ENCODE measurements around the gene IFT80. TPM values are rescaled to one million over a fixed set of nuclear protein-coding genes. Genes with fewer than 3 reads are reported as not detected.

Gene IFT80
- total RNA-seq, 2 experiments from 2014 or later, result 27.5 to 29.7 TPM

DNA sequence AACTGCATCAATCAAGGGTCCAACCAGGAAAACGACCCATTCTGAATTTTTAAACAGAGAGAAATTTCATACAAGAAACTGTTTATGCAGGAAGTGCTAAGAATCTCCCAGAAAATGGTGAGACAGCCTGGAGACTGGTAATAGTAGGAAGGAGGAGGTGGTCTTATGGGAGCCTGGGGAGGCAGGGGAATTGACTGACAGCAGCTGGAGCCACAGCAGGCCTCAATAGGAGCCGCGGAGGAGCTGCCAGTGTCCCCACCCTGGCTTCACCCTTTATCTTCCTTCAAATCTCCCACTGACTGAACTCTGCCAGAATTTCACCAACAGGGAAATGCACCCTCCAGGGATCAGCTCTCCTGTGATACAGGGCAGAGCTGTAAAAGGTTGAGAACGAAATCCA is 181.3 kb downstream of the IFT80 start:
- H3K4me1 Mint-ChIP-seq (ENCODE audit: low read depth), result no peaks in the 10 kb centered on the region
- no peak overlapping the region for H3K27ac Mint-ChIP-seq
- DNase-seq, result no peak
- H3K27me3 Mint-ChIP-seq (ENCODE audit: low read depth), result peaks cover 40% of the 10 kb centered on the region
- no peaks in the 10 kb centered on the region for H3K36me3 Mint-ChIP-seq (ENCODE audit: low read depth)
- POLR2A ChIA-PET, result no interaction called here
- ATAC-seq, result no peak
- CTCF ChIA-PET, result interaction anchor here (1.7 kb wide), 1 partner anchor 8 kb away, joined by 5 read pairs; the partner anchor contains the start of gene C3orf80
- H3K9me3 Mint-ChIP-seq (ENCODE audit: insufficient read depth), result no peaks in the 10 kb centered on the region
- H3K4me3 Mint-ChIP-seq, result no peak overlapping the region

DNA sequence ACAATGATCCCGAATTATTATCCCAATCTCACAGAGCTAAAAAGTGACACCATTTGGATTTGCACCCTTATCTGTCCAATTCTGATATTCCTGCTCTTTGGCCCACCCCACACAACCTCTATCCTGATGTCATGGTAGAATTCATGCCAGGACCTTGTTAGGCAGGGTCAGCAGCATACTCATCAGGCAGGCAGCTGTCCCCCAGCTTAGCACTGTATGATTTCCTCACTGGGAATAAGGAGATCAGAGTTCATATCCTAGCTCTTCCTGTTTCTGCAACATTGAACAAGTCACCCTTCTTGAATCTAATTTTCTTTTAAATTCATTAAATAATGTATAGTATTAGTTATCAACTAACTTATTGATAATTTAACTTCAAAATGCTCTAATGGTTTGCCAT is 185.8 kb downstream of the IFT80 start:
- ATAC-seq (no peak), DNase-seq (no peak)
- H3K27ac Mint-ChIP-seq, result no peak overlapping the region
- H3K9me3 Mint-ChIP-seq (ENCODE audit: insufficient read depth), result no peaks in the 10 kb centered on the region
- H3K27me3 Mint-ChIP-seq (ENCODE audit: low read depth), result peaks cover 17% of the 10 kb centered on the region
- H3K36me3 Mint-ChIP-seq (ENCODE audit: low read depth), result no peaks in the 10 kb centered on the region
- H3K4me3 Mint-ChIP-seq, result no peak overlapping the region
- ChIA-PET CTCF (no interaction called here), POLR2A (no interaction called here)
- no peaks in the 10 kb centered on the region for H3K4me1 Mint-ChIP-seq (ENCODE audit: low read depth)

DNA sequence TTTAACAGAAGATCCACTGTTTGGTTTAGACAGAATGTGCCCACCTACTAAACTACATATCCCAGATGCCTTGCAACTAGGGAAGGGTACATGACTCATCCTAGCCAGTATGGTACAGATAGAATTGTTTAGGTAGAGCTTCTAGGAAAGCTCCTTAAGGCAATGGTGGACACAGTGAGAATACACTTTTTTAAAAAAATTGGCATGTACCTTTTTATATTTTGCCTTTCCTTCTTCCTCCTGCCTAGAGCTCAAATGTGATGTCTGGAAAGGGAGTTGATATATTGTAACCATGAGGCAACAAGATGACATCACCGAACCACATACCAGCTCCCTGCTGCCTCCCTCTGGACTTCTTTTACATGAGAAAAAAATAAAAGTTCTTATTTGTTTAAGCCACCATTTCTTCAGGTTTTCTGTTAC is 188.2 kb downstream of the IFT80 start:
- CTCF ChIA-PET, result interaction anchor here (1.4 to 1.6 kb wide), 2 partner anchors 15 to 48 kb away, joined by 4 read pairs; partner anchors contain the start of gene C3orf80
- ATAC-seq, result no peak

DNA sequence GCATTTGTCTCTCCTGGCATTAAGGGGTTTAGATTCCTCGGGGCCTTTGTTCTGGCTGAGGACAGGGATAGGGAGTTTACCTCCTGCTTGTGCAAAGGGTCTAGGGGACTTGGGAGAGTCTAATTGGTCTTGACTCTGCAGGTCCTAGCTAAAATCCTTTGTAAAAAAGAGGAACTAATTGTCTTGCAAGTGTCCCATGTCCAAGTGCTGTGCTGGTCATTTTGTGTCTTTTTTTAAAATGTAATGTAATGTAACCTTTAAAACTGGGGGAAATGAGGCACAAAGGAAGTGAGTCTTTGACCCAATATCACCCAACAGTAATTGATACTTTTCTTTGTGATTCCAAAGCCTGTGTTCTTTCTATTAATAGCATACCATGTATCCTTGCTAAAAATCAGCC is 188.7 kb downstream of the IFT80 start:
- ChIA-PET POLR2A (no interaction called here), CTCF (interaction anchor here (1.4 to 1.6 kb wide), 2 partner anchors 15 to 47 kb away, joined by 4 read pairs; partner anchors contain the start of gene C3orf80)
- no peaks in the 10 kb centered on the region for H3K9me3 Mint-ChIP-seq (ENCODE audit: insufficient read depth)
- H3K36me3 Mint-ChIP-seq (ENCODE audit: low read depth), result no peaks in the 10 kb centered on the region
- DNase-seq, result no peak
- no peak overlapping the region for H3K4me3 Mint-ChIP-seq
- ATAC-seq, result no peak
- H3K27ac Mint-ChIP-seq, result no peak overlapping the region
- H3K4me1 Mint-ChIP-seq (ENCODE audit: low read depth), result no peaks in the 10 kb centered on the region
- peaks cover 12% of the 10 kb centered on the region for H3K27me3 Mint-ChIP-seq (ENCODE audit: low read depth)

More for the DNA sequence above, 188.2 kb downstream of the IFT80 start:
- Mint-ChIP-seq H3K9me3 (ENCODE audit: insufficient read depth) (no peaks in the 10 kb centered on the region), H3K4me1 (ENCODE audit: low read depth) (no peaks in the 10 kb centered on the region), H3K4me3 (no peak overlapping the region), H3K27ac (no peak overlapping the region), H3K36me3 (ENCODE audit: low read depth) (no peaks in the 10 kb centered on the region), H3K27me3 (ENCODE audit: low read depth) (peaks cover 12% of the 10 kb centered on the region)
- no peak for DNase-seq
- POLR2A ChIA-PET, result no interaction called here

Small RNA genes lying within 50 kb of the gene (microRNA-seq; reads per million reads assigned to microRNA genes)
- gene MIR15B, result 3,804 reads per million, percentile 90 among the genes with 10 or more reads in this experiment
- 1,833 reads per million, percentile 86 among the genes with 10 or more reads in this experiment for gene MIR16-2

Other genes with a start within 250 kb of the IFT80 start
- not detected for gene C3orf80, start 173.8 kb downstream of the IFT80 start, total RNA-seq
- 100 to 1,000 TPM; 292 to 300 TPM for gene SMC4, start 425 bp upstream of the IFT80 start, total RNA-seq
- 10 to 100 TPM; 51.2 to 53.5 TPM for gene TRIM59, start 50.6 kb upstream of the IFT80 start, total RNA-seq
- 10 to 100 TPM; 36.7 to 46.3 TPM for gene KPNA4, start 166.3 kb upstream of the IFT80 start, total RNA-seq